Bone marrow (tissue), 2 donors: ENCODE data around the gene TASOR2.
A peak's percentile ranks its signal among the peaks of the same experiment; 100 is the strongest.

Experiments used
- DNase-seq, 2 donors: peaks; one replicate each; lab custom pipeline; 2025; lab: John Stamatoyannopoulos, UW

The TASOR2 gene

DNA sequence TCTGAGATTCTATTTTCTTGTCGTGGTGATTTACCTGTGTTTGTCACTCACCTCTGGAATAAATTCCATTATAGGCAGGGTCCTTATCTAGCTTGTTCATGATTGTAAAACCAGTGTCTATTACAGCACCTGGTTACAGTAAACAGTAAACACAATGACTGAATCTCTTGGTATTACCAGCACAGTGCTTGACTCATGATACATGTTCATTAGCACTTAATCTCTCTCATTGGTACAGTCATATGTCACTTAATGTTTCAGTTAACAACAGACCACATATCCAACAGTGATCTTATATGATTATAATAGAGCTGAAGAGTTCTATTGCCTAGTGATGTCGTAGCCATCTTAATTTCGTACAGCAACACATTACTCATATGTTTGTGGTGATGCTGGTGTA, 1.6 kb upstream of the TASOR2 start:
- no peak for DNase-seq

DNA sequence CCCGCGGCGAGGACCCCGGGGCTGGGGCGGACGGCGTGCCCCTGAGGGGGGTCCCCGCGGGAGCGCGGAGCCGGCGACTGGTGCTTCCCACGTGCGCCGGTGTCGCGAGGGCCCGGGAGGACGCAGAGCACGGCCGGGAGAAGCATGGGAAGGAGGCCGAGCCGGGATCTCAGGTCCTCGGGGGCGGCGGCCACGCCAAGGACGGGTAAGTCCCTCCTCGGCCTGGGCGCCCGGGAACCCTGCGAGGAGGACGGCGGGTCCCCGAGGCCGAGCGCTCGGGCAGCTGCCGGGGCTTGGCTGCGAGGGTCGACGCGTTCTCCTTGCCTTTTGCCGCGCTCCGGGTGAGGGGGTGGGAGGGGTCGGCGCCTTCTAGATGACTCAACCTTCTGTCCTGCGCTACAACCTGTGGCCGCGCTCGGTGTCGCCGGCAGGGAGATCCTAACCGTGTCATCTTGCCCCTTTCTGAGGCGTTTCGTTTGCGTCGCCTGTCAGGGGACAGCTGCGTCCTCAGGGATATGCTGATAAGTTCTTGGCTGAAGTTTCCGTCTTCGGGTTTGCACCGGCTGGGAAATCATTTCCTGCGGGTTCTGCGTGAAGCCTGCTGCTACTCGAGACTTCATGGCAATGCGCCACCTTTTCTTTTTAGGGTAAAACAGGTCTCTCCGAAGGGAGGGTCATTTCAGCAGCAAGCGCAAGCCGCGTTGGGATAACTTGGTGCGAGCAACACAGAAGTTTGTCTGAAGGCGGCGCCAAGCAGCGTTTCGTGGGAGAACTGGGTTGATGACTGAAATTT, 529 bp downstream of the TASOR2 start:
- peak; percentile 62 to 63 for DNase-seq

DNA sequence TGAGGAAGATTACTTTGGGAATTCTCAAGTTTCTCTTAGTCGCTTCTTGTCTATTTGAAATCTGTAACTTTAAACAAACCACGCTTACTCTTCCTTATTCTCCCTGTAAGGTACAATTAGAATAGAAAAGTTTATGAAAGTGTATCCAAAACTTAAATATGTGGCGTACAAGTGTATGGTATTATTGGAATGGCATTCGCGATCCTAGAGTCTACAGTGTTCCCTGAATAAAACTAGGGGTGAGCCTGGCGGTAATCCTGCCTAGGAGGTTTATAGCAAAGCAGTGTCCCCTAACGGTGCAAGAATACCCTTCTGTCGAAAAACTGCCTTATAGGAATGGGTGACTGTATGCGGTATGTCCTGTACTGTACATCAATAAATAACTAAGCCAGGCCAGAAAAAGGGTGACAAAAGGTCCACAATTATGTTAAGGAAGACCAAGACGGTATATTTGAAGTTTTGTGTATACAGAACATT, 1.2 kb downstream of the TASOR2 start:
- DNase-seq, result no peak

DNA sequence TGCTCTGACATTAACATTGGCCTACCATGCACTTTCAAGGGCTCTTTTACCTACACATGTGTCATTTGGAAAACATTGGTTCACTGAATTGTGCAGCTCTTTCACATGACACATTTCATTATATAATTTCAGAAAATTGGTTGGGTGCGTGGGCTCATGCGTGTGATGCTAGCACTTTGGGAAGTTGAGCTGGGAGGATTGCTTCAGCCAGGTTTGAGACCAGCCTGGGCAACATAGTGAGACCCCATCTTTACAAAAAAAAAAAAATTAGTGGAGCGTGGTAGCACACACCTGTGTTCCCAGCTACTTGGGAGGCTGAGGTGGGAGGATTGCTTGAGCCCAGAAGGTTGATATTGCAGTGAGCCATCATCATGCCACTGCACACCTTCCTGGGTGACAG, 3.9 kb downstream of the TASOR2 start:
- no peak for DNase-seq

DNA sequence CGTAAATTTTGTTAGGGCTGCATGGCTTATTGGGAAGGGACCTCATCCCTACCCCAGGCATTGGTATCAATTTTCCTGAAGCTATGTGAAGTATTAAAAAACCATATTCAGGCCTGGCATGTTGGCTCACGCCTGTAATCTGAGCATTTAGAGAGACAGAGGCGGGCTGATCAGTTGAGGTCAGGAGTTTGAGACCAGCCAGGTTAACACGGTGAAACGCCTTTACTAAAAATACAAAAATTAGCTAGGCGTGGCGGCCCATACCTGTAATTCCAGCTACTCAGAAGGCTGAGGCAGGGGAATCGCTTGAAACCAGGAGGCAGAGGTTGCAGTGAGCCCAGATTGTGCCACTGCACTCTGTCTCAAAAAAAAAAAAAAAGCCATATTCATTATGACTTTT, 7.1 kb downstream of the TASOR2 start:
- no peak for DNase-seq

DNA sequence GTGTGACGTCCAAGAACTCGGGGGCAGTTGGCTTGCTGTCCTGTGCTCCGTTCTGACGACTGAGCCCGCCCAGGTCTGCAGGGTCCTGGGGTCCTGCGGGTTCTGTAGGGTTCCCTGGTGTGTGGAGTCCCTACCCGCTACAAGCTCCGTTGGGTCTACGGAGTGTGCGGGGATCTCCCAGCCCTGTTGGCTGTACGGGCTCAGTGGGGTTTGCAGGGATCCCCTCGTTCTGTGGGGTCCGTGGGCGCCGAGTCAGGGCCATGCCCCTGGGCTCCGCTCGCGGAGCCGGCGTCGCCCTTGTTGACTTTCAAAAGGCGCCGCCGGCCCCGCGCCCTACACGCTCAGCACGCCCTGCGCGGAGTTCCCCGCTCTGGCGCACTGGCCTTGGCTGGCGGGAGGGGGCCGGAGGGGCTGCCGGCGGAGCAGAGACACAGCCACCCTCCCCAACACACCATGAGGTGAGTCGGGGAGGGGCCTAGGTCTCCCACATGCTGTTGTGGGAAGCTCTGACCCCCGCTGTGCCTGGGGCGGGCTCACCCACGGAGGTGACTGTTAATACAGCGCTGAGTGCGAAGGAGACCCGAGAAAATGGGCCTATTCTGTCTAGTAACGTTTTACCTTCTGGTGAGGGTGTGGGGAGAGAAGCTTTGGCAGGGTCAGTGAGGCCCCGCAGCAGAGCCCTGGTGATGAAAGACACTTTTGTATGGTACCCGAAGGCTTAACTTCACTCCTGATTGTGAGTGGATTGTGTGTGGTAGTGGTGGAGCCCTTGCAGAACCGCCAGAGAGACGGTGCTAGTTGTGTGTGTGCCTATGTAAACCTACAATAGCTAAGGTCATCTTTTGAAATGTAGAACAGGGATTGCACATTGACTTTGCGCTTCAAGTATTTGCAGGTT, 8.1 kb downstream of the TASOR2 start:
- DNase-seq, result peak; percentile 16 to 17

DNA sequence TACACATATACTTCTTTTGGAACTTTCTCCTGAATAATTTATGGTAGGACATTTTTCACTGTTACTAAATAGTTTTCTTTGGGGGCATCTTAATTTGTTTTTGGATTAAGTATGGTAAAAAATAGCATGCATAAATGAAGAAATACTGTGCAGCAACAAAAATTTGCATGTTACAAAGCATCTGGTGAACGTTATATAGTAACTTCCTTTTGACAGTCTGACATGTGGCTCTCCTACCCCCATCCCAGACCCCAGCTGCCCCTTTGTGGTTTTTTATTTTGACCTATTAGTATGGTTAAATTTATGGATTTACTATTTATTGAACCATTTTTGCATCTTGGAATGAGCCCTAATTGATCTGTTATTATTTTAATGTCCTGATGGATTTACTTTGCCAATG, 9.9 kb downstream of the TASOR2 start:
- DNase-seq, result no peak

DNA sequence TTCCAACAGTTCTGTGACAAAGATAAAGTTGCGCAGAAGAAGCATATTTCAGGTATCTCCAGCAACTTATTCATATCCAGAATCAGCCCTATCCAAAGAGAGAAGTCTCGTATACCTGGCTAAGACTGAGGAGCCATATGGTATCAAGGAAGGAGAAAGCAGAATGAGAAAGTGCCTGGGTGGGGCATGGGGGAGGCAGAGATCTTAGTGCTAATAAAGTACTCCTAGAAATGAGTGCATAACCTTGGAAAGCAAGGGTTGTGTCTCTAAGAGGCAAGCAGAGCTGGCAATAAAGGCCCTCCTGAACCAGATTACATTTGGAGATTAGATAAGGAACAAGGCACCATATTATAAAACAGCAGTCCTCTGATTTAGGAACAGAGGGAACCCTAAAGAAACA, 12.7 kb downstream of the TASOR2 start:
- DNase-seq, result no peak

DNA sequence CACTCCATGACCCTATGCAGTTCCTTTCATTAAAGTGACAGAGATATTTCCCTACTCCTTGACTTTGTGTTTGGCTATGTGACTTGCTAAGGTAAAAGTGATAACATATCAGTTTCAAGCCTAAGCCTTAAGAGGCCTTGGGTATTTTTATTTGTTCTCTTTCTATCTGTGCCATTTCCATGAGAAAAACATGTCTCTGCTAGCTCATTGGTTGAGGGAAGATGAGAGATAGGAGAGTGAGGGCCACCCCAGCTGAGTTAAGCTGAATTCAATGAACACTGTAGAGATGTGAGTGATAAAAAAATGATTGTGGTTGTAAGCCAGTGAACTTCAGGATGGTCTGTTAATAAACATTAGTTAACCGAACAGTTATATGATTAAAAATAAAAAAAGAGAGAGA, 13.4 kb downstream of the TASOR2 start:
- DNase-seq, result no peak

DNA sequence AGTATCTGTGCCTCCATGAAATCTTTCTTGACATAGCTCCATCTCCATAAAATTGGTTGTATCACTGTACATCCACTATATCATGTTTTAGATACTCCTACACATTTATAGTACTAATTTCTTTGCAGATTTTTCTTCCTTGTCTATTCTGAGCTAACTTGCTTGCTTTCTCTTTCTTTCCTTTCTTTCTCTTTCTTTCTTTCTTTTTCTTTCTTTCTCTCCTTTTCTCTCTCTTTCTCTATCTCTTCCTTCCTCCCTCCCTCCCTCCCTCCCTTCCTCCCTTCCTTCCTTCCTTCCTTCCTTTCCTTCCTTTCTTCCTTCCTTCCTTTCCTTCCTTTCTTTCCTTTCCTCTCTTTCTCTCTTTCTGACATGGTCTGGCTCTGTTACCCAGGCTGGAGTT, 23.7 kb downstream of the TASOR2 start:
- no peak for DNase-seq

DNA sequence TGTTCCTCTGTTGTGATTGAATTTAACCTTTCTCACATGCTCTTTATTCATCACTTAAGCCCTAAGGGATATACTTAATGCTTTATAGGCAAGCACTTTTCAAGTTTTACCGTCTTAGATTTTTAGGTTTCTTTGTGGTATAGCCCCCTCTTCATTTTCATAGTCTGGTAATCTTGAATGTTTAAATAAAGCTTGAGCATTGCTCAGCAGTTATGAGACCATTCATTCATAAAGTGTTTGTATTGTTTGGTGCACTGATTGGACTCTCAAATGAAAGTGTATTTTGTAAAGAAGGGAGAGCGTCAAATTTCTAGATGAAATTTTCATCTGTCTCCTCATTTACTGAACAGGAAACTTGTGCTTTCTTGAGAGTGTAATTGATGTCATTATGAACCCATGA, 25.2 kb downstream of the TASOR2 start:
- no peak for DNase-seq

DNA sequence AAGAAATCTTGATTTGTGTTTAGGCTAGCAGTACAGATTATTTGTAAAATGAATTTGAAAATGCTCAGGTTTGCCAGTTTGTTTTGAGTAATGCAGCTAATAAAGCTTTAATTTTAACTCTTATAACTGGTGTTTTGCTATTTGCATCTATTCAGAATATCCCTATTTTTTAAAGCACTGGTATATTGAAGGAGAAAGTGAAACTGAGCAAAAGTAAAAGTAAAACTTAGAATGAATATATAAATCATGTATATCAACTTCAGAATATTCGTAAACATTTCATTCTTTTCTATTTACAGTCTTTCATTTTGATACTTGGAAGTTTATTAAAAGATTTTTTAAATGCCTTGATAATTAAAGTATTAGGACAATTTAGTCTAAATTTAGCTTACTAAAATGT, 26.2 kb downstream of the TASOR2 start:
- DNase-seq, result peak in 1 of 2 donors; percentile 18

DNA sequence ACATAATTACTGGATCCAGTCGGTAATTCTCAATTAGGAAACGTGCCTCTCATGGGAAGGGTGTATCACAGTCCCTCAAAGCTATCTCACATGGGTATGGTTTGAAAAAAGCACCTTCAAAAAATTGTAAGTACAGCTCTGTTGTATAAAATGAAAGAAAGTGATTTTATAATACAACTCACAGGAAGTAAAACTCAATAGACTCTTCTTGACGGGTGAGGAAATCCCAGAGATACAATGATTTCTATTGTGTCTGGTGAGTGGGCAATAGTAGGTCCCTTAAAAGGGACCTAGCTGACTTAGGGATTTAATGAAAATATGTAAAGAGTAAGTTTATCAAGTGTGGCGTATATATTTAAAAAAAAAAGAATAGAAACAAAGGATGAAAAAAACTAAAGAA, 27.0 kb downstream of the TASOR2 start:
- no peak for DNase-seq

DNA sequence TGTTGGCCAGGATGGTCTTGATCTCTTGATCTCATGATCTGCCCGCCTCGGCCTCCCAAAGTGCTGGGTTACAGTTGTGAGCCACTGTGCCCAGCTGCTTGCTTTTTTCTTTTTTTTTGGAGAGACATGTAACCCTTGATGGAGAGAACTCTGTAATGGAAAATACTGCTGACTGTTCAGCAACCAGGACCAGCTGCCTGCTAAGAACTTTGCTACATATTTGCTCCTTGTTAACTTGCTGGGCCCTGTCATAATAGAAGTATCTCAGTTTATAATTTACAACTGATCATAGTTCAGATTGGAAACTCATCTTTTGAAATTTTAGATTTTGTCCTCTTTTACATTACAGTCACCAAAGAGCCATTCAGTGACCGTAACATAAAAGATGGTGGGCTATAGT, 34.9 kb downstream of the TASOR2 start:
- no peak for DNase-seq

DNA sequence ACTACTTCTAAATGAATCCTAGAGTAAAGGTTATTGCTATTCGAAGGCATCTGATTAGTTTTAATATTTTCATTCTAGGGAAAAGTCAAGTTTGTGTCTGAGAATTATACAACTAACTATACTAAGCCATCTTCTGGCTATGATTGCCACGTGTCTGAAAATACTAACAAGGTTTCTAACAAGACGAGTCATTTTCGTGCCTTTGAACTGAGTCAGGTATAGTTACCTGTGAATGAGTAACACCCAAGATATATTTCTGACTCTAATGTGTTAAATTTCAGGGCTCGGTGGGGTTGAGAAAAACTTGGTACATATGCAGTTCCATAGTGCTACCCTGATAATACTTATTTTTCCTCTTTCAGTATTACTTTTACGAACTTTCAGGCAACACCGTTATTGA, 35.5 kb downstream of the TASOR2 start:
- DNase-seq, result no peak

DNA sequence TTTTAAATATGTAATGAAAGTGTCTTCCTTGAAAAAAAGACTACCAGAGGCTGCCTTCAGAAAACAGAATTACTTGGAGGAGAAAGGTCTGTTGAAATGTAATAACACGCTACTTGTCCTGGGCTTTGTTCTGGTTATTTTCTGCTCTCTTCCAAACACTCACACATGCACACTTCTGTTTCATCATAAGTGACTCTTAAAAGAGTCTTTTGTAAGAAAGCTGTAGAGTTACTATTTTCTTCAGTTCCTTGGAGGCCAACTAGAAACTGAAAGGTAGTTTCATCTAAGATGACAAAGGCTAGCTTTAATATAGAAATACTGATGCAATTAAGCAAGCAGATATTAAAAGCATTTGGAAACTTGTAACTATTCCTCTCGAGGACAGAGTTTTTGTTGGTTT, 39.1 kb downstream of the TASOR2 start:
- no peak for DNase-seq

DNA sequence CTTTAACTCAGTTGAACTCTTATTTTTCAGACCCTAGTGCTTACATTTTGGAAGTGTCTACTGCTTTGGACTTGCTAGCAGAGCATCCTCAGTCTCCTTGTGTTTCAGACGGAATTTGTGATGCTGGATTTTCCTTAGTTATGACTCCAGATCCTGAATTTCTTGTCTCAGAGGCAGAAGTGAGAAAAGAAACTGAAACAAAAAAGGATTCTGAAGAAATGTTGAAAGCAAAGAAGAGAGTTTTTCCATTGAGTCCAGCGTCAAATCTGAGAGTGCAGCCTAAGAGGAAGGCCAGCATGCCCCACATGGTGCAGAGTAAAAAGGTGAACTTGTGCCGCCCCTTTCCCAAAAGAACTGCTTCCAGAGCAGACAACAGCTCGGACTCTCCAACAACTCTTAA, 46.1 kb downstream of the TASOR2 start:
- DNase-seq, result no peak

DNA sequence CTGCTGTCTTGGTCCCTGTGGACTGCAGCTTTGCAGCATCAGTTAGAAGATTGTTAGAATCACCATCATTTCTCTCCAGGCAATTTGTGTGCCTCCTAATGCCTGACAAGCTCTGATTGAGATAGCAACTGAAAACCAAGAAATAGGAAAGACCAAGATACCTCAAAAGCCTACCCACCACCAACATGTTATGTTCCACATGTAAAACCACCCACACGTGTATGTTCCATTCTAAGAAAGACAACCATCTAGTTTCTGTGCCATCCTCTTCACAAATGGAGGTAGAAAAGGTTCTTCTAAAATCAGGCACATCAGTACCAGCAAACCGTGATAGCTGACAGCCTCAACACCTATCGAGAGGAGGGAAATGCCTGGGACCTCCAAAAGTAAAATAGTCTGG, 46.9 kb downstream of the TASOR2 start:
- DNase-seq, result no peak

DNA sequence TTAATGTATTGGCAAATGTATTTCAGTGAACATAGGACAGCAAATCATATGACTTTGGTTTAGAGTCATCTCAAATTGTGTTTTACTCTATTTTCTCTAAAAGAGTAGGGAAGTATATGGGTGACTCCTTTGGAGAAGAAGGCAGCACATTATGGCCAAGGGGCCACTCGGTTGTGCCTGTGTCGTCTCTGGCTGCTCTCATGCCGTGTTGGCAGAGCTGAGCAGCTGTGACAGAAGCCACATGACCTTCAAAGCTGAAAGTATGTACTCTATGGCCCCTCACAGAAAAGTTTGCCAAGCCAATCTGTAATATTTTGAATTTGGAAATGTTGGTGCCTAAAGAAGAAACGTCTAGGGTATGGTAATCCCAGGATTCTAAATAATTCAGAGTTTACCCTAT, 47.5 kb downstream of the TASOR2 start:
- no peak for DNase-seq
